NCI-H2081 treated with DMSO at 0.1 percent for 48 hours (cell line): ENCODE data around the gene AEBP2.
"Not testable (repeated sequence)": the region's sequence is repeated elsewhere in the genome, so short reads cannot be mapped to it uniquely, and the experiment has no call there.

ENCODE experiments used
- DNase-seq: peaks from one replicate; lab custom pipeline; 2025; lab: John Stamatoyannopoulos, UW

Gene AEBP2

DNA sequence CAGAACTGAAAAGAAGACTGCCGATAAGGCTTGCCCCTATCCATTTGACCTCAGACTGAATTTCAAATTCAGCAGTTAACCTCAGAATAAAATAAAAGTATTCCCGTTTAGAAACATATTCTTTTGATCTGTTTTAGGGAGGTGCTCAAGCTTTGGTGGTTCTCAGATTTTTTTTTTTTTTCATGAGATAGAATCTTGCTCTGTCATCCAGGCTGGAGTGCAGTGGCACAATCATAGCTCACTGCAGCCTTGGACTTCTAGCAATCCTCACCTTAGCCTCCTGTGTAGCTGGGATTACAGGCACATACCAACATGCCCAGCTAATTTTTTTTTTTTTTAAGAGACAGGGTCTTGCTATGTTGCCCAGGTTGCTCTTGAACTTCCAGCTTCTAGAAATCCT is 15.5 kb downstream of the AEBP2 start:
- DNase-seq: no peak

GRCh38 chr12:19456176-19456575 is 16.9 kb downstream of the AEBP2 start:
- DNase-seq: no peak

DNA sequence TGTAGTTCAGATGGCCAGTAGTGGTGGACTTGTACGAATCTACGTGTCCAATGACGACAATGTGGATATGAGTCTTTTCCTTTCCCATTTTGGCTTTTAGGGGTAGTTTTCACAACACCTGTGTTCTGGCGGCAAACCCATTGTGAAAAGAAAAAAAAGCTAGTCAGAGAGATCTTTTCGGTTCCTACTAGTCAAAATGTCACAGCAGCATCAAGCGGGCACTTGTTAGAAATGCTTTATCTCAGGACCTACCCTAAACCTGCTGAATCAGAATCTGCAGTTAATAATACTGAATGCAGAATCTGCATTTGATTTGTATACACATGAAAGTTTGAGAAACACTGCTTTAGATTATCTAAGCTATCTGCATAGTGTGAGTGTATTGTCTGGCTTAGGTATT is 18.3 kb downstream of the AEBP2 start:
- DNase-seq: no peak

GRCh38 chr12:19458733-19459132 is 19.4 kb downstream of the AEBP2 start:
- DNase-seq: no peak

GRCh38 chr12:19461999-19462398 is 22.7 kb downstream of the AEBP2 start:
- no peak for DNase-seq

- no peak for DNase-seq
Measured at GRCh38 chr12:19462406-19462805, 23.1 kb downstream of the AEBP2 start.

- no peak for DNase-seq
Measured at GRCh38 chr12:19464192-19464580, 24.9 kb downstream of the AEBP2 start.

- DNase-seq: no peak
Measured at GRCh38 chr12:19465711-19466110, 26.4 kb downstream of the AEBP2 start.

- DNase-seq: no peak
Measured at GRCh38 chr12:19474147-19474546, 34.9 kb downstream of the AEBP2 start.

GRCh38 chr12:19475884-19476505 is 36.7 kb downstream of the AEBP2 start:
- DNase-seq: not testable (repeated sequence)

DNA sequence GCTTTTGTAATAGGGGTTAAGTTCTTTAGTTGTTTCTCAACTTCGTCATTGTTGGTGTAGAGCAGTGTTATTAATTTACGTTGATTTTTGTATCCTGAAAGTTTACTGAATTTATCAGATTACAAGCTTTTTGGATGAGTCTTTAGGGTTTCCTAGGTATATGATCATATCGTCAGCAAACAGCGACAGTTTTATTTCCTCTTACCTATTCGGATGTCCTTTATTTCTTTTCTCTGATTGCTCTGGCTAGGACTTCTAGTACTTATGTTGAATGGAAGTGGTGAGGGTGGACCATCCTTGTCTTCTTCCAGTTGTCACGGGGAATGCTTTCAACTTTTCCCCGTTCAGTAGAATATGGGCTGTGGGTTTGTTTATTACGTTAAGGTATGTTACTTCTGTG is 37.8 kb downstream of the AEBP2 start:
- no peak for DNase-seq

DNA sequence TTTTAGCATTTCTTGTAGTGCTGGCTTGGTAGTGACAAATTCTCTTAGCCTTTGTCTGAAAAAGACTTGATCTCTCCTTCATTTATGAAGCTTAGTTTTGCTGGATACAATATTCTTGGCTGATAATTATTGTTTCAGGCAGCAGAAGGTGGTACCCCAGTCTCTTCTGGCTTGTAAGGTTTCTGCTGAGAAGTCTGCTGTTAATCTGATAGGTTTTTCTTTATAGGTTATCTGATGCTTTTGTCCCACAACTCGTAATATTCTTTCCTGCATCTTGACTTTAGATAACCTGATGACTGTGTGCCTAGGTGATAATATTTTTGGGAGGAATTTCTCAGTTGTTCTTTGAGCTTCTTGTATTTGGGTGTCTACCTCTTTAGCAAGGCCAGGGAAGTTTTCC is 41.2 kb downstream of the AEBP2 start:
- DNase-seq: no peak

DNA sequence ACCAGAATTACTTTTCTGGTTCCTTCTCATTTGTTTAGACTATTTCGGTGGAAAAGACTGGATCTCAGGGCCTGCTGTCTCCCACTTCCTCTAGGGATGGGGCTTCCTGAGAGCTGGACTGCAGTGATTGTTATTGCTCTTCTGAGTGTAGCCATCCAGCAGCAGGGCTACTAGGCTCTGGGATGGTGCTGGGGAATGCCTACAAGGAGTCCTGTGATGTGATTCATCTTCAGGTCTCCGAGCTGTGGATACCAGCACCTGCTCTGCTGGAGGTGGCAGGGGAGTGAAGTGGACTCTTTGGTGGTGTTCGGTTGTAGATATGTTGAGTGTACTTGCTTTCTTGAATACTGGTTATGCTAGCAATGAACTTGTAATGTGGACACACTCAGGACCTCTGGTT is 42.7 kb downstream of the AEBP2 start:
- DNase-seq: no peak

- DNase-seq: no peak
Measured at GRCh38 chr12:19482551-19483109, 43.3 kb downstream of the AEBP2 start.

DNA sequence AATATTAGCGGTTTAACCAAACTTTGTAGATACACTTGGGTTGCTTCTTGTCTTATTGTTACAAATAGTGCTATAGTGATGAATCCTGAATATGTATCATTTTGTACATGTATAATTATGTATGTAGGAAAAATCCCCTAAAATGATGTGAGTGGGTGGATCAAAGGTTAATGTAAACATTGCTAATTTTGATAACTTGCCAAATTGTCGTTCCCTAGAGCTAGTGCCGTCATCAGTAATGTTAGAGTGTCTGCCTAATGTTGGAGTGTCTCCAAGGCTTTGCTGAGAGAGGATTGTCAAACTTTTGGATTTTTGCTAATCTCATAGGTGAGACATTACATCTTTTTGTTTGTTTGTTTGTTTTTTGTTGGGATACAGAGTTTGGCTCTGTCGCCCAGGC is 44.4 kb downstream of the AEBP2 start:
- no peak for DNase-seq

DNA sequence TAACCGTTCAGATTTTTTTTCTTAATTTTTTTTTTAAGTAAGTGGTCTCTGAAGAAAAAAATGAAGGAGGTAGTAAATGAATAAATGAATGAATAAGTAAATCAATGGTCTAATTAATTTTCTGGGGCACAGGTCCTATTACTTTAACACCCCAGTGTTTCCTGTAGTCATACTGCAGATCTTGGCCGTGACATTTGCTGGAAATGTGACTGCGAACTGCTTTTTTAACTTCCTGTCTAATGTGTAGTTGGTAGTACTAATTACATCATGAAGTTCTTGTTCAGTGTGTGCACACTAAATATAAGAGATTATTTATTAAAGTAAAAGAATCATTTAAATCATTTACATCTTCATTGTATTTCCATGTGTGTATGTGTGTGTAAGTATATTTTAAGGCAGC is 45.4 kb downstream of the AEBP2 start:
- DNase-seq: no peak

DNA sequence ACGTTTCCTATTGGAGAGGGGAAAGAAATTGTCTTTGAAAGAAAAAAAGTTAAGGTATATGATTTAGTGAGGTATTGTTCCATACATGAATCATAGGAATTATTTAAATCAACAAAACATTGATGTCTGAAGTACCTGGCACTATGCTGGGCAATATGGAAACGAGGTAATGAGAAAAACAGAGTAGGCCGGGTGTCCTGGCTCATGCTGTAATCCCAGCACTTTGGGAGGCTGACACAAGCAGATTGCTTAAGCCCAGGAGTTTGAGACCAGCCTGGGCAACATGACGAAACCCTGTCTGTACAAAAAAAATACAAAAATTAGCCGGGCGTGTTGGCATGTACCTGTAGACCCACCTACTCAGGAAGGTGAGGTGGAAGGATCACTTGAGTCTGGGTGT is 45.9 kb downstream of the AEBP2 start:
- DNase-seq: no peak

DNA sequence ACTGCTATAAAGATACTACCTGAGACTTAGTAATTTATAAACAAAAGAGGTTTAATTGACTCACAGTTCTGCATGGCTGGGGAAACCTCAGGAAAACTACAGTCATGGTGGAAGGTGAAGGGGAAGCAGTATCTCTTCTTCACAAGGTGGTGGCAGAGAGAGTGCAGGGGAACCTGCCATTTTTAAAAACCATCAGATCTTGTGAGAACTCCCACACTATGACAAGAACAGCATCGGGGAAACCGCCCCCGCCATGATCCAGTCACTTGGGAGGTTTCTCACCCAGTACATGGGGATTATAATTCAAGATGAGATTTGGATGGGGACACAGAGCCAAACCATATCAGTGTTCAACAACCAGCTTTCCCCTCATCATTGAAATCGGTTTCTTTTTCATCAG is 49.9 kb downstream of the AEBP2 start:
- DNase-seq: no peak

- no peak for DNase-seq
Measured at GRCh38 chr12:19490908-19491307, 51.6 kb downstream of the AEBP2 start.

GRCh38 chr12:19491863-19492262 is 52.6 kb downstream of the AEBP2 start:
- DNase-seq: no peak

DNA sequence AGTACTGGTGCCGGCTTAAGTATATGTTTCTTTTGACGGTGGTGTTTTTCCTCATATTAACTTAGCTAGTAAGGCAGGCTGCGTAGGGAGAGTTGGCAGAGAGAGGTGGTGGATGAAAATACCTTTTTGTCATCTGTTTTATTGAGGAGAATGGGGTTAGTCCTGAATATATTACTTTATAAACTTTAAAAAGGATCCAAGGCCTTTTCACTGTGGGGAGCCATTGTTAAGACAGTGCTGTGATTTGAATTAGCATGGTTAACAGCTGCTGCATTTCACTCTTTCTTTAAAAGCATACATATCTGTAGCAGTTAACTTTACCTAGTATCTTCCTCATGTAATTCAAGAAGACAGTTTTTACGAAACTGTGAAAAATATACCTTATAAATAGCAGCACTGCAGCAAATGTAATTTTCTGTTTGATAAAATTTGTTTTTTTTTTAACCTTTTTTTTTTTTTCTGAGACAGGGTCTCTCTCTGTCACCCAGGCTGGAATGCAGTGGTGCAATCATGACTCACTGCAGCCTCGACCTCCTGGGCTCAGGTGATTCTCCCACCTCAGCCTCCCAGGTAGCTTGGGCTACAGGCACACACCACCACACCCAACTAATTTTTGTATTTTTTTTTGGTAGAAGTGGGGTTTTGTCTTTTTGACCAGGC is 57.1 kb downstream of the AEBP2 start:
- no peak for DNase-seq

DNA sequence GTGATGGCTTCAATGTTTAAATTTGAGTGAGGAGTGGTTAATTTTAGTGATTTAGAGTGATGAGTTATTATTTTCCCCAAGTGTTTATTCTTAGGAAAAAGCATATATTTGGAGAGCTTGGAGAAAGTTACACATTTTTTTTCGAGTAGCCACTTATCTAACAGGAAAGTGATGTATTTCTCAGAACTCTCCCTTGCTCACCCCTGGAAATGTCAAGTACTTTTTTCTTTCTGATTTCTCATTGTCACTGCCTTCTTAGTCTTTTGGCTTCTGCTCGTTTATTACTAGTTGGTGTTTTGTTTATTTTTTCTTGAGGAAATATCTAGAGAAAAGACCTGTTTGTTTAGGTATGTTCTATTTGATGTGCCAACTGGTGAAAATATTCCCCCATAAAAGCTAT is 58.8 kb downstream of the AEBP2 start:
- no peak for DNase-seq

DNA sequence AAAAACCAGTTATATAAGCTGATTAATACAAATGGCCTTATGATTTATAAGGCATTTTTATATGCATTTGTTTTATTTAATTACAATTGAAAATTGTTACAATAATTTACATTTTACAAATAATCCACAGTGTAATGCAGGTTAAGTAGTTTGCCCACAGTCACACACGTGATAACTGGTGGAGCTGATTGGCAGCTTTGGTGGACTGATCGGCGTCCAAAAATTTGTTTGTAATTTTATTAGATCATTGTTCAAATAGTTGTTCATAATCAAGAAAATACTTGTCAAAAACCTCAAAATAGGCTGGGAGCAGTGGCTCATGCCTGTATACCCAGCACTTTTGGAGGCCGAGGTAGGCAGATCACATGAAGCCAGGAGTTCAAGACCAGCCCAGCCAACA is 59.7 kb downstream of the AEBP2 start:
- no peak for DNase-seq

DNA sequence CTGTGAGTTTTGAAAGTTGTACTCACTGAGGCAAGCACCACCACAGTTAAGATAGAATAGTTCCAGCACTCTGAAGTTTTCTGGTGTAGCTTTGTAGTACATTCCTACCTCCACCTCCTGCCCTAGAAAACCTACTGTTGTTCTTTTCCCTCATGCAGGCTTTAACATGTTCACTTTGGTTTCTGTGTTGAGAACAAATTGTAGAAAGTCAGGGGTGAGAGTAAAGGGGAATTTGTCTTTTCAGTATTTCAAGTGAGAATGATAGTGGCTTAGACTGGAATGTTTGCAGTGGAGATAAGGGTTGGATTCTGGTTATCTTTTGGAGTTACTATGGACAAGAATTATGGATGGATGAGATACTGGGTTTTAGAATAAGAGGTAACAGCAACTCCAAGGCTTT is 67.2 kb downstream of the AEBP2 start:
- no peak for DNase-seq
